K562 (cell line): ENCODE results near the gene NXNL2. TPM values are rescaled to one million over a fixed set of nuclear protein-coding genes. Genes with fewer than 3 reads are reported as not detected.

Experiments
- ATAC-seq: fragments of 200-7000 bp; cut with Tn5 transposase; 3 replicates; pipeline ENCODE4 v1.9.1; 2020; ENCODE audit warnings: moderate library complexity
- BruUV-seq: library from RNA; stranded (reverse); fragments of 400-500 nt; replicated peaks from 2 replicates; lab custom pipeline; 2021; lab: Mats Ljungman, UMichigan
- CTCF ChIA-PET: fragments of 300-600 bp; formaldehyde crosslinking; extraction: SDS; loops from one replicate; lab custom pipeline; 2021; ENCODE audit warnings: low intra/inter-chr PET ratio; lab: Yijun Ruan, JAX
- POLR2A ChIA-PET: fragments of 300-600, 350-650 bp; sonication (Branson Sonifier 250); formaldehyde crosslinking; extraction: SDS; loops from one replicate; lab custom pipeline; 2021; ENCODE audit warnings: antibody characterized with exemption, inconsistent platforms; lab: Yijun Ruan, JAX
- DNase-seq, 4 experiments: peaks; one replicate each; pipeline versions ENCODE4 v3.0.0 to v3.0.0-alpha.2; 2011 to 2018; ENCODE audit warnings: low spot score in 3 of 4, mixed read lengths in 3 of 4; ENCODE audit errors: extremely low read depth in 1 of 4
- FAIRE-seq: peaks from 2 replicates; lab custom pipeline; 2011; peaks lifted over from hg19 to GRCh38; lab: Jason Lieb, UNC
- H2AFZ ChIP-seq: 2 replicates; pipeline ENCODE4 v1.6.0; 2011; ENCODE audit warnings: low read depth, low read length, control low read depth, inconsistent platforms
- H3K27ac ChIP-seq: fragments of 200-600 bp; 3 replicates; pipeline ENCODE4 v1.8.0; 2011; ENCODE audit warnings: low read depth, mild to moderate bottlenecking, control low read depth, inconsistent platforms, low read length, moderate library complexity, mixed read lengths; ENCODE audit errors: extremely low read depth
- H3K27me3 ChIP-seq, 2 experiments: fragments of 300-600 bp in 1 of 2; 2 replicates in 1 of 2; 3 replicates in 1 of 2; pipeline versions ENCODE4 v1.6.0 to v1.8.0; 2011; ENCODE audit warnings: inconsistent platforms in 2 of 2, low read length in 2 of 2, mild to moderate bottlenecking in 1 of 2, mixed read lengths in 1 of 2, moderate library complexity in 1 of 2; ENCODE audit not compliant: control insufficient read depth in 2 of 2, insufficient read depth in 2 of 2
- H3K36me3 ChIP-seq: fragments of 300-600 bp; 3 replicates; pipeline ENCODE4 v1.8.0; 2011; ENCODE audit warnings: mild to moderate bottlenecking, low read length, inconsistent platforms; ENCODE audit not compliant: control insufficient read depth, insufficient read depth
- H3K4me1 ChIP-seq, 2 experiments: fragments of 200-600 bp in 1 of 2; replicated peaks in 1 of 2; 2 replicates in 1 of 2; 3 replicates in 1 of 2; pipeline versions ENCODE4 v1.5.1 to v1.8.0; 2011; ENCODE audit warnings: inconsistent platforms in 2 of 2, low read length in 2 of 2, mild to moderate bottlenecking in 1 of 2, mixed read lengths in 1 of 2, moderate library complexity in 1 of 2; ENCODE audit not compliant: control insufficient read depth in 2 of 2, insufficient read depth in 2 of 2
- H3K4me2 ChIP-seq: 2 replicates; pipeline ENCODE4 v1.6.1; 2011; ENCODE audit warnings: low read length, control low read depth, inconsistent platforms, mixed read lengths; ENCODE audit not compliant: insufficient read depth
- H3K4me3 ChIP-seq: fragments of 200-600 bp; sonication (generic), shearing (Covaris generic); 2 replicates; pipeline ENCODE4 v1.5.1; 2016; ENCODE audit warnings: control low read depth, inconsistent platforms
- H3K79me2 ChIP-seq: fragments of 200-600 bp; 3 replicates; pipeline ENCODE4 v1.8.0; 2011; ENCODE audit warnings: low read length, inconsistent platforms; ENCODE audit not compliant: control insufficient read depth, insufficient read depth
- H3K9ac ChIP-seq, 2 experiments: 2 replicates each; pipeline versions ENCODE4 v1.6.0 to v1.6.1; 2011; ENCODE audit warnings: low read depth in 2 of 2, low read length in 2 of 2, control low read depth in 1 of 2, inconsistent platforms in 1 of 2, mild to moderate bottlenecking in 1 of 2, mixed read lengths in 1 of 2; ENCODE audit not compliant: insufficient read depth in 1 of 2
- H3K9me1 ChIP-seq: one replicate; pipeline ENCODE4 v1.6.0; 2011; ENCODE audit warnings: inconsistent platforms, mild to moderate bottlenecking, low read length, moderate library complexity; ENCODE audit not compliant: control insufficient read depth, insufficient read depth
- H3K9me3 ChIP-seq: replicated peaks from 2 replicates; pipeline ENCODE4 v1.5.1; 2011; ENCODE audit warnings: low read depth, low read length, inconsistent platforms; ENCODE audit not compliant: control insufficient read depth, insufficient read depth
- H4K20me1 ChIP-seq: replicated peaks from 2 replicates; pipeline ENCODE4 v1.6.1; 2011; ENCODE audit warnings: low read length, inconsistent platforms, mixed read lengths; ENCODE audit not compliant: control insufficient read depth, insufficient read depth
- AFF1 ChIP-seq, 2 experiments: fragments of 450-650 bp; IDR thresholded peaks; 2 replicates each; pipeline ENCODE4 v1.6.1; 2018; ENCODE audit warnings: mild to moderate bottlenecking in 2 of 2, low read depth in 1 of 2; ENCODE audit not compliant: partially characterized antibody in 2 of 2
- CEBPB ChIP-seq: fragments of 450-650 bp; IDR thresholded peaks from 2 replicates; pipeline ENCODE4 v1.6.1; 2016; ENCODE audit warnings: missing genetic modification characterization, missing compliant biosample characterization
- HSF4 ChIP-seq: fragments of 250-450 bp; sonication (Bioruptor Pico); IDR thresholded peaks from 2 replicates; pipeline ENCODE4 v2.1.2; 2022; ENCODE audit warnings: mild to moderate bottlenecking, moderate library complexity, borderline replicate concordance
- MBD2 ChIP-seq: sonication (generic); IDR thresholded peaks from 2 replicates; pipeline ENCODE4 v1.6.1; 2016; ENCODE audit warnings: low read depth, borderline replicate concordance
- NFE2 ChIP-seq: IDR thresholded peaks from 2 replicates; pipeline ENCODE4 v1.6.1; 2014; ENCODE audit warnings: antibody characterized with exemption, low read depth
- PCBP1 ChIP-seq: fragments of 200-400 bp; formaldehyde crosslinking; IDR thresholded peaks from 2 replicates; pipeline ENCODE4 v1.6.1; 2018; ENCODE audit warnings: mild to moderate bottlenecking, low read depth, low read length; ENCODE audit not compliant: poor library complexity, severe bottlenecking
- RFX1 ChIP-seq: fragments of 450-650 bp; IDR thresholded peaks from 2 replicates; pipeline ENCODE4 v1.6.1; 2016; ENCODE audit warnings: mild to moderate bottlenecking, moderate library complexity
- WGBS: fragments of 100-300 bp; shearing (Covaris generic); methylation state at CpG from one replicate; pipeline ENCODE4 v1.1.6; 2016; ENCODE audit warnings: low coverage, mixed read lengths; ENCODE audit not compliant: insufficient coverage; ENCODE audit errors: missing lambda C conversion rate; 5-methylcytosine and 5-hydroxymethylcytosine counted together
- in situ Hi-C: fragments of 300-500 bp; cut with MboI; formaldehyde crosslinking; loops from 4 replicates; pipeline ENCODE4 v1.15.0; 2018; ENCODE audit warnings: inconsistent platforms, mixed read lengths
- intact Hi-C: fragments of 100-400 bp; cut with micrococcal nuclease; formaldehyde crosslinking; loops from 2 replicates; pipeline ENCODE4 v1.14.2; 2022
- polyA plus RNA-seq, 8 experiments: library from polyadenylated mRNA; depleted of rRNA in 4 of 8; stranded (reverse) in 5 of 8; unstranded in 3 of 8; fragments of >200 nt; fragmentation: Nextera tagmentation in 2 of 8; fragmentation: Illumina TruSeq in 1 of 8; extraction: Ambion mirVana in 2 of 8; extraction: Trizol in 1 of 8; gene quantifications; 2 replicates each; pipeline versions ENCODE4 v1.2.1 to v1.2.3, GENCODE V29; 2011 to 2014; ENCODE audit warnings: inconsistent platforms in 1 of 8, missing spikeins in 1 of 8
- total RNA-seq, 7 experiments: library from RNA; depleted of rRNA in 6 of 7; stranded (reverse); fragments of >200 nt in 6 of 7; fragmentation: Illumina TruSeq in 2 of 7; extraction: Trizol in 2 of 7; gene quantifications; 2 replicates each; pipeline versions ENCODE4 v1.2.1 to v1.2.3, GENCODE V29; 2011 to 2021; ENCODE audit warnings: low replicate concordance in 1 of 7

Gene NXNL2
- total and polyA plus RNA-seq, 9 of the 15 experiments (the other 6 are each of a cell fraction or from before 2014, with no cell fraction given) = 0.15 to 0.19 TPM; not detected in 7

GRCh38 chr9:88537761-88538091, 2.7 kb downstream of the NXNL2 start:
- Histone ChIP-seq H3K9me3 (no peaks in the 10 kb centered on the region), H3K36me3 (no peaks in the 10 kb centered on the region), H3K9ac (no peak overlapping the region), H3K4me2 (no peak overlapping the region), H3K79me2 (no peaks in the 10 kb centered on the region), H3K9me1 (no peaks in the 10 kb centered on the region), H3K4me3 (no peak overlapping the region), H3K27me3 (peaks cover 0 to 12% of the 10 kb centered on the region in 2 experiments; a peak in 2 of 5 replicates), H3K27ac (no peak overlapping the region), H3K4me1 (peaks cover 0 to 16% of the 10 kb centered on the region in 2 experiments; a peak in 2 of 5 replicates), H4K20me1 (no peaks in the 10 kb centered on the region), H2AFZ (no peak overlapping the region)
- in situ Hi-C loops = no loop called here
- ATAC-seq (no peak), FAIRE-seq (no peak), DNase-seq (no peak)
- WGBS = 17% methylated on average over 1 of the region's 1 CpG
- intact Hi-C loops = no loop called here
- no TSS peak for BruUV-seq
- POLR2A ChIA-PET = interaction anchor here (0.6 kb wide), 2 partner anchors 20 to 499 kb away, joined by 3 to 4 read pairs; no protein-coding TSS in a partner anchor
- TF ChIP-seq CEBPB (tag) (no peak), MBD2 (no peak), HSF4 (CRISPR knock-in tag) (no peak), NFE2 (no peak), AFF1 (IDR thresholded peaks at IDR 0.05; ENCODE audit: low read depth in 1 of 2, partially characterized antibody in 2 of 2) (no peak), PCBP1 (no peak), RFX1 (peak; percentile 80)
- CTCF ChIA-PET = no interaction called here
